Colonic mucosa (tissue), 4 donors: Measurements from ENCODE around the gene COL1A1. TPM values are rescaled to one million over a fixed set of nuclear protein-coding genes. Genes with fewer than 3 reads are reported as not detected.

Source experiments
- DNase-seq: peaks from one replicate; pipeline ENCODE4 v3.0.0-alpha.2; 2020
- H3K27ac ChIP-seq: fragments of 200-600 bp; one replicate; pipeline ENCODE4 v1.8.0; 2021
- H3K27me3 ChIP-seq: fragments of 200-600 bp; one replicate; pipeline ENCODE4 v1.8.0; 2021
- H3K36me3 ChIP-seq: fragments of 200-600 bp; one replicate; pipeline ENCODE4 v1.8.0; 2021
- H3K4me1 ChIP-seq: fragments of 200-600 bp; one replicate; pipeline ENCODE4 v1.8.0; 2021; ENCODE audit warnings: mild to moderate bottlenecking
- H3K4me3 ChIP-seq: fragments of 200-600 bp; one replicate; pipeline ENCODE4 v1.8.0; 2021
- H3K9ac ChIP-seq, 2 donors: one replicate each; pipeline ENCODE4 v1.7.0; 2013; ENCODE audit warnings: control low read depth in 2 of 2, low read depth in 2 of 2, low read length in 2 of 2
- H3K9me3 ChIP-seq: fragments of 200-600 bp; one replicate; pipeline ENCODE4 v1.8.0; 2021
- intact Hi-C: fragments of 100-400 bp; cut with DNase I; formaldehyde crosslinking; loops from one replicate; pipeline ENCODE4 v1.14.1; 2022
- total RNA-seq, 2 donors: library from RNA; stranded (reverse); fragmentation: NEBNext Ultra II Directional in 1 of 2; extraction: Animal tissue kit (Norgen Biotek cat#: 25700) in 1 of 2; gene quantifications; one replicate each; pipeline ENCODE4 v1.2.1, GENCODE V29; 2021
- TF ChIP-seq, protein P1 (sequence below): fragments of 200-600 bp; IDR thresholded peaks from one replicate; pipeline ENCODE4 v1.8.0; 2022; ENCODE audit warnings: antibody characterized with exemption, mild to moderate bottlenecking
- donor health status: healthy.
- donor health status: DM: no; HTN: no; CAD: no.
- donor health status: DM: no; HTN: no; CAD: no.

Gene COL1A1
- total RNA-seq, 2 donors from 2014 or later: 74.7 to 127 TPM

DNA sequence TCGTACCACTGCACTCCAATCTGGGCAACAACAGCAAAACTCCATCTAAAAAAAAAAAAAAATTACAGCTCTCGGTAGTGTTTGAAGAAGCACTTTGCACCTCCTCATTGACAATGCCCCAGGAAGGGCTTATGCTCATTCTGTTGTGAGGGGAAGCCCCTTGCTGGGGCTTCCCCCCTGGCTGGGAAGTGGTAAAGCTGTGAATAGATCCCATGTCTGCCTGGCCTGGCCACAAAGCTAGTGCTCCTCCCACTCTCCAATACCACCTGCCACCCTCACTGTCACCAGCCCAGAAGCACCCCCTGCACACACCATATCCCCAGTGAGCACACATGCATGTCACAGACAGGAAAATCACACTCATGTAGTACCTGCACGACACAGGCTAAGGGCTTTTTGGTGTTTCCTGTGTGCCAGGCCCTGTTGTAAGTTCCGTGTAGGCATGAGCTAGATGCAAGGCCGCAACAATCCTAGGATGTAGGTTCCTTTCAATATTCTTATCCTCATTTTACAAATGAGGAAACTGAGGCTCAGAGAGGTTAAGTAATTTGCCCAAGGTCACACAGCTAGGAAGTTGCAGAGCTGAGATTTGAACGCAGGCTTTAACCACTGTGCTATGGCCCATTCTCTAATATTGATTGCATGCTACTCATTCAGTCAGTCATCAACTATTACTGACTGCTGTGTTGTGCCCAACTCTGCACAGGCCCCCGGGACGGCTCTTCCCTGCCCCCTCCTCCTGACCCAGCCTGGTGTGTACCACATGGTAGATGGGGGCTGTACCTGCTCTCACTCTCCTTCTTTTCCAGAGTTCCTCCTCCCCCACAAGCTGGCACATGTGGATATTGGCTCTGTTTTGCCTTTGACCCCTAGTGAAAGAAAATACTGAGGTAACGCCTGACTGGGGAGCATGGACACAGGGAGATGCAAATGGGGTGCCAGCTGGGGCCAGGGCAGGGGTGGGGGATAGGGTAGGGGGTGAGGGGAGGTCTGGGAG is 11.9 kb upstream of the COL1A1 start:
- Histone ChIP-seq H3K4me3 (no peak overlapping the region), H3K27ac (peak overlapping the region; percentile 63), H3K4me1 (no peaks in the 10 kb centered on the region), H3K27me3 (no peaks in the 10 kb centered on the region), H3K9me3 (no peaks in the 10 kb centered on the region), H3K9ac (no peak overlapping the region), H3K36me3 (no peaks in the 10 kb centered on the region)
- DNase-seq: peak; percentile 18
- intact Hi-C loops: no loop called here
- TF ChIP-seq, protein P1, sequence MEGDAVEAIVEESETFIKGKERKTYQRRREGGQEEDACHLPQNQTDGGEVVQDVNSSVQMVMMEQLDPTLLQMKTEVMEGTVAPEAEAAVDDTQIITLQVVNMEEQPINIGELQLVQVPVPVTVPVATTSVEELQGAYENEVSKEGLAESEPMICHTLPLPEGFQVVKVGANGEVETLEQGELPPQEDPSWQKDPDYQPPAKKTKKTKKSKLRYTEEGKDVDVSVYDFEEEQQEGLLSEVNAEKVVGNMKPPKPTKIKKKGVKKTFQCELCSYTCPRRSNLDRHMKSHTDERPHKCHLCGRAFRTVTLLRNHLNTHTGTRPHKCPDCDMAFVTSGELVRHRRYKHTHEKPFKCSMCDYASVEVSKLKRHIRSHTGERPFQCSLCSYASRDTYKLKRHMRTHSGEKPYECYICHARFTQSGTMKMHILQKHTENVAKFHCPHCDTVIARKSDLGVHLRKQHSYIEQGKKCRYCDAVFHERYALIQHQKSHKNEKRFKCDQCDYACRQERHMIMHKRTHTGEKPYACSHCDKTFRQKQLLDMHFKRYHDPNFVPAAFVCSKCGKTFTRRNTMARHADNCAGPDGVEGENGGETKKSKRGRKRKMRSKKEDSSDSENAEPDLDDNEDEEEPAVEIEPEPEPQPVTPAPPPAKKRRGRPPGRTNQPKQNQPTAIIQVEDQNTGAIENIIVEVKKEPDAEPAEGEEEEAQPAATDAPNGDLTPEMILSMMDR: no peak

DNA sequence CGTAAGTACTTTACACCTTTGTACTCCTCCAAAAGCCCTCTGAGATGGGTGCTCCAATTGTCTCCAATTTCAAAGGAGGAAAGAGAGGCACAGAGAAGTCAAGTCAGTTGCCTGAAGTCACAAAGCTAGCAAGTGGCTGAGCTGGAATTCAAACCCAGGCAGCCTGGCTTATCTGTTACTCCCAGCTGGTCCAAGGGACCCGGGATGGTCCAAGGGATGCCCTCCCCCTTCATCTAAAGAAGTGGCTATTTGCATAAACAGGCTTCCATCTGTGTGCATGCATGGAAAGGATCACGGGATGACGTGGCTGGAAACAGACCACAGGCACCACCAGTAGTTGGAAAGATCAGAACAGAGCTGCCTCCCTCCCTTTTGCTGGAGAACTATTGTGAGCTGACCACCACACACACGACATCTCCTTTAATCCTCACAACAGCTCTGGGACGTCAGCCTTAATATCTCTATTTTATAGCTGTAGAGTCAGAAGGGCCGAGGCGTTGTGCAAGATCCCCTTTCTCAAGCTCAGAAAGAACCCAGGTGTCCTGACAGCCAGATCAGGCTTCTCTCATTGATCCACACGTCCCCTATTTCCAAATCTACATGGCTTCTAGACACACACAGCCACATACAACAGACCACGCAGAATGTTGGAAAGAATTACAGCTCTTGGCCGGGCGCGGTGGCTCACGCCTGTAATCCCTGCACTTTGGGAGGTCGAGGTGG is 10.9 kb upstream of the COL1A1 start:
- intact Hi-C loops: no loop called here
- H3K27me3 ChIP-seq: no peaks in the 10 kb centered on the region
- H3K4me1 ChIP-seq: no peaks in the 10 kb centered on the region
- no peaks in the 10 kb centered on the region for H3K9me3 ChIP-seq
- peak overlapping the region; percentile 63 for H3K27ac ChIP-seq
- H3K4me3 ChIP-seq: no peak overlapping the region
- DNase-seq: peak; percentile 38
- no peak overlapping the region for H3K9ac ChIP-seq
- no peaks in the 10 kb centered on the region for H3K36me3 ChIP-seq
- TF ChIP-seq, protein P1: no peak

- Histone ChIP-seq H3K4me1 (no peaks in the 10 kb centered on the region), H3K27me3 (no peaks in the 10 kb centered on the region), H3K9me3 (no peaks in the 10 kb centered on the region), H3K36me3 (no peaks in the 10 kb centered on the region), H3K9ac (peak overlapping the region in 1 of 2 donors; percentile 56), H3K4me3 (no peak overlapping the region), H3K27ac (peak overlapping the region; percentile 72)
- intact Hi-C loops: no loop called here
- TF ChIP-seq, protein P1: no peak
- no peak for DNase-seq
Observed at GRCh38 chr17:50211249-50212120, 10.1 kb upstream of the COL1A1 start.

DNA sequence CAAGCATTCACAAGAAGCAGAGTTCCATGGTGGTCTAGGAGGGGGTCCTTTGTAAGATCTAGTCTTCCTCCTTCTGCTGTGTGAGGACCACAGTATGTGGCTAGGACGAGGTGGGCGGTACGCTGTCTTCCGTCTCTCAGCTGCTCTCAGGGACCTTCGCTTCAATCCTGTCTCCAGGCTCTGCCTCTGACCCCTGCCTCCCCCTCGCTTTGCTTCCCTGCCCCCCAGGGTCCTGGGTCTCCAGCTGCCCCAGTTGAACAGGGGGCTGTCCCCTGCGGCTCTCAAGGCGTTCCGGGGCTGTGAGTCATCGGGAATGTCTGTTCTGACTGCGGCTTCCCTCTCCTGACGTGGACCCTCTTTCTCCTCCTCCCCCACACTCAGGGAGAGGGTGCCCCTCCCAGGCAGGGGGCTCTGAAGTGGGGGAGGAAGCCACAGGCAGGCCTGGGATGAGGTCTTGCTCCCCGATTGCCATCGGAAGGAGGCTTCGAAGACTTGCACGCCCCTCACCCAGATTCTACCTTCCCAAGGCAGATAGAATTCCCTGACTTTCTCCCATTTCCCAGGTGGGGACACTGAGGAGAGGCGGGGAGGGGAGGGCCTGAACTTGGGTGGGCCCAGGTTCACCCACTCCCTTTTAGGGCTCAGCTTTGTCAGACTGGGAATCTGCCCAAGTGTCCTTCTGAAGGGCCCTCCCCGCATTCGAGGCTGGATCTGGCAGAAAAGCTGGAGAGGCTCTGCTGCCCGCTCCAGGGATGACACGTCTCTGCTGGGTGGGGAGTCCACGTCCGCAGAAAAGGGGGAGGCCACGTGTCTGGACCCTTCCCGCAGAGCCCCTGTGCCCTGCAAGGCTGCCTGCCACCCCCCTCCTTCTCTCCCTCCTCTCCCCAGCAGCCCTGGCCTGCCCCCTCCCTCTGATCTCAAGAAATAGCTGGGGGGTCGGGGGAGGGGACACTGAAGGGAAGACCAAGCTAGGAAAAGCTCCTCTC is 9.1 kb upstream of the COL1A1 start:
- Histone ChIP-seq H3K4me3 (no peak overlapping the region), H3K9ac (peak overlapping the region; percentile 56 to 57), H3K9me3 (no peaks in the 10 kb centered on the region), H3K4me1 (no peaks in the 10 kb centered on the region), H3K36me3 (no peaks in the 10 kb centered on the region), H3K27ac (peak overlapping the region; percentile 72), H3K27me3 (no peaks in the 10 kb centered on the region)
- DNase-seq: peak; percentile 58
- TF ChIP-seq, protein P1: no peak
- intact Hi-C loops: no loop called here
